Mucosa of stomach (tissue), 1 donor: ENCODE results near the gene ARL14EP.

Source experiments
- H3K27me3 ChIP-seq: one replicate; pipeline ENCODE4 v1.7.0; 2013; ENCODE audit warnings: mild to moderate bottlenecking, low read length; ENCODE audit not compliant: control insufficient read depth, insufficient read depth
- H3K36me3 ChIP-seq: one replicate; pipeline ENCODE4 v1.7.0; 2013; ENCODE audit warnings: low read length; ENCODE audit not compliant: control insufficient read depth, insufficient read depth
- H3K4me1 ChIP-seq: one replicate; pipeline ENCODE4 v1.7.0; 2013; ENCODE audit warnings: mild to moderate bottlenecking, low read length; ENCODE audit not compliant: control insufficient read depth, insufficient read depth
- H3K4me3 ChIP-seq: one replicate; pipeline ENCODE4 v1.7.0; 2013; ENCODE audit warnings: low read length
- H3K9ac ChIP-seq: one replicate; pipeline ENCODE4 v1.7.0; 2013; ENCODE audit warnings: mild to moderate bottlenecking, low read length, moderate library complexity
- H3K9me3 ChIP-seq: one replicate; pipeline ENCODE4 v1.7.0; 2013; ENCODE audit warnings: mild to moderate bottlenecking, low read length, moderate library complexity; ENCODE audit not compliant: control insufficient read depth
- donor health status: Pancreatic carcinoma.

Gene ARL14EP

DNA sequence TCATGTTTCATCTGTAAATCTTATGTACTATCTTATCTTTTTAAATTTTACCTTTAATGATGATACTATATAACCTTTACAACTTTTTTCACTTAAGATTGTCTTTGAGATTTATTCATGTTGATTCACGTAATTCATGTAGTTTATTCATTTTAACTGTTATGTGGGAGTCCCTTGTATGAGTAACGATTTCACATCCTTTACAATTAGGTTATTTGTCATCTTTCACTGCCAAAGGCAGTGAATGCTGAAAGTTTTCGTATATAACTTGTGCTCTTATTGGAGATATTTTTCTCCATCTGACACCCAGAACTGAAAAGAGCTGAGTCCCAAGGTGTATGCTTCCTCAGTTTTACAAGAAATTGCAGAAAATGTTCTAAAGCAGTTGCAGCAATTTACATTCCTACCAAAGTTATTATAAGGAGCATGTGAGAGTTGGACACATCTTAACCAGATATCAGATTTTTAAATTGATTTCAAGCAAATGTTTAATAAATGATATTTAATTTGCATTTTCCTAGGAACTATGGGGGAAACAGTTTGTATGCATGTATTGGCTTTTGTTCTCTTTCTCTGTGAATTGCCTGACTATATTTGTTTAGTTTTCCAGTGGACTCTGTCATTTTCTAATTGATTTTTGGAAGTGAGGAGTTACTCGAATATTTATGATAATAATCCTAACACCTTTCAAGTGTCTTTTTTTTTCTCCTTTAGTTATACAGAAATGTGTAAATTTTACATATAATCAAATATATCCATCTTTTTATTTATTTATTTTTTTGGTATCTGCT lies 6.4 kb downstream of the ARL14EP start:
- Histone ChIP-seq H3K9me3 (no peaks in the 10 kb centered on the region), H3K36me3 (no peaks in the 10 kb centered on the region), H3K4me3 (no peak overlapping the region), H3K27me3 (no peaks in the 10 kb centered on the region), H3K4me1 (no peaks in the 10 kb centered on the region), H3K9ac (no peak overlapping the region)

DNA sequence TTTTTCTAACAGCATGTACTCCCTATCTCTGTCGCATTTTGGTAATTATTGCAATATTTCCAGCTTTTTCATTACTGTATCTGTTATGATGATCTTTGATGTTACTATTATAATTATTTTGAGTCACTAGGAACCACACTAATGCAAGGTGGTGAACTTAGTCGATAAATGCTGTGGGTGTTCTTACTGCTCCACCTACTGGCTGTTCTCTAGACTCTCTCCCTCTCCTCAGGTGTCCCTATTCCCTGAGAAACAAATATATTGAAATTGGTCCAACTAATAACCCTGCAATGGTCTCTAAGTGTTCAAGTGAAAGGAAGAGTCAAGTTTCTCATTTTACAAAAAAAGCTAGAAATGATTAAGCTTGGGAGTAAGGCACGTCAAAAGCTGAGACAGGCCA lies 10.5 kb downstream of the ARL14EP start:
- Histone ChIP-seq H3K9me3 (no peaks in the 10 kb centered on the region), H3K4me3 (no peak overlapping the region), H3K36me3 (no peaks in the 10 kb centered on the region), H3K27me3 (no peaks in the 10 kb centered on the region), H3K4me1 (no peaks in the 10 kb centered on the region), H3K9ac (no peak overlapping the region)

DNA sequence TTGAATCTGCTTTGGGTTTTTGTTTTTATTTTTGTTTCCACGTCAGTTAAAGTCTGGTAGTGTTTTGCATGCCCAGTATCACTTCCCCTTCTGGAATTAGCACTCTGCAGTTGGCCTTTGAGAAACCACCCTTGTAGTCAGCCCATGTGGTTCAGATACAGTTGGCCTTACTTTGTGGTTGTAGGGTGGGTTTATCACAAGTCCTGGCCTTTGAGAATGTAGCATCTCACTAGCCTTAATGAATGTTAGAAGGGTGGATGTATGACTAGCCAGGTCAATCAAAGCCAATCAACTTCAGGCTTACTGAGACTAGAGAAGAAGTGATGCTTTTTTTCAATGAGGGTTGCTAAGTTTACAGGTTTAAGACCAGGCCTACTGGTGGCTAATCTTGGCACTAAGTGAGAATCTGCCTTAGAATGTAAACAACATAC lies 19.8 kb downstream of the ARL14EP start:
- Histone ChIP-seq H3K9ac (no peak overlapping the region), H3K4me3 (no peak overlapping the region), H3K27me3 (no peaks in the 10 kb centered on the region), H3K4me1 (no peaks in the 10 kb centered on the region), H3K9me3 (no peaks in the 10 kb centered on the region), H3K36me3 (no peaks in the 10 kb centered on the region)

DNA sequence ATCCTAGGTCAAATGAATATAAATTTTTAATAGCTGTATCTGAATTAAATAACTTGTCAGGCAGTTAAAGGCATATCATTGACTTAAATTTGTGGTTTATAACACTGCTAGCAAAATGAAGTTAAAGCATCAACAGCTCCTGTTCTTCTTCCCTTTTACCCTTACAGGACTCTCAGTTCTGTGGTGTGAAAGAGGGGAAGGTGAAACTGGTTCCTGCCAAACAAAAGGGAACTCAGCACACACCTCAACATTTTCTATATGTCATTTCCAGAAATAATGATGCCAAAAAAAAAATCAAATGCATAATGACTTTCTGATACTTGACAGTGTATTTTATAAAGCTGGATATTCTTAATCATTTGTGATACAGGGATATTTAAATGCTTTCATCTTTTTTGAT lies 21.2 kb downstream of the ARL14EP start:
- Histone ChIP-seq H3K4me1 (no peaks in the 10 kb centered on the region), H3K4me3 (no peak overlapping the region), H3K9me3 (no peaks in the 10 kb centered on the region), H3K9ac (no peak overlapping the region), H3K27me3 (no peaks in the 10 kb centered on the region), H3K36me3 (no peaks in the 10 kb centered on the region)

DNA sequence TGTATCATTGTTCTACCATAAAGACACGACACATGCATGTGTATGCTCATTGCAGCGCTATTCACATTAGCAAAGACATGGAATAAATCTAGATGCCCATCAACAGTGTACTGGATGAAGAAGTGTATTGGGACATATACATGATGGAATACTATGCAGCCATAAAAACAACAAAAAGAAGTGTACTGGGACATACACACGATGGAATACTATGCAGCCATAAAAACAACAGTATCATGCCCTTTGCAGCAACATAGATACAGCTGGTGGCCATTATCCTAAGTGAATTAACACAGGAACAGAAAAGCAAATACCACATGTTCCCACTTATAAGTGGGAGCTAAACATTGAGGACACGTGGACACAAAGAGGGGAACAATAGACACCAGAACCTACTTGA lies 22.7 kb downstream of the ARL14EP start:
- Histone ChIP-seq H3K4me3 (no peak overlapping the region), H3K9ac (no peak overlapping the region), H3K36me3 (no peaks in the 10 kb centered on the region), H3K4me1 (no peaks in the 10 kb centered on the region), H3K9me3 (no peaks in the 10 kb centered on the region), H3K27me3 (no peaks in the 10 kb centered on the region)

DNA sequence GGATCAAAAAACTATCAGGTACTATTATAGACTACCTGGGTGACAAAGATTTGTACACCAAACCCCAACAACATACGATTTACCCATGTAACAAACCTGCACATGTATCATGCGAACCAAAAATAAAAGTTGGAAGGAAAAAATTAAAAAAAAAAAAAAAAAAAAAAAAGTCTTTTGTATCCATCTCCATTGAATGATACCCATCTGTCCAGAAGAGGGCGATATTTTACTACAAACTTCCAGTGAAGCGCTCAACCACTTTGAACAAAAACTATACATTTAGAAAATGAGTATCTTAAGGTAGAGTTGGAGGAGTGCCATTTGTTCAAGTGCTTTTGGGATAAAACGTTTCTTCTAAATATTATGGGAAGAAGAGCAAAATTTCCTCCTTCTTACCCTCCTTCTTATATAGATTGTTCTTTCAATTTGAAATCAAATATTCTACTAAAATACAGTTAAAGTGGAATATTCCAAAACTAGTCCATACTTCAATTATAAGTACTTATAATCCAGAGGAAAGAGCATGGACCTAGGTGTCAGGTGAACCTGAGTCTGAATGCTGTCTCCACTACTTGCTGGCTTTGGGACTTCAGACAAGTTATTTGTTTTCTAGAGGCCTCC lies 23.3 kb downstream of the ARL14EP start:
- no peaks in the 10 kb centered on the region for H3K4me1 ChIP-seq
- no peaks in the 10 kb centered on the region for H3K9me3 ChIP-seq
- H3K27me3 ChIP-seq = no peaks in the 10 kb centered on the region
- no peak overlapping the region for H3K9ac ChIP-seq
- H3K4me3 ChIP-seq = no peak overlapping the region
- no peaks in the 10 kb centered on the region for H3K36me3 ChIP-seq

DNA sequence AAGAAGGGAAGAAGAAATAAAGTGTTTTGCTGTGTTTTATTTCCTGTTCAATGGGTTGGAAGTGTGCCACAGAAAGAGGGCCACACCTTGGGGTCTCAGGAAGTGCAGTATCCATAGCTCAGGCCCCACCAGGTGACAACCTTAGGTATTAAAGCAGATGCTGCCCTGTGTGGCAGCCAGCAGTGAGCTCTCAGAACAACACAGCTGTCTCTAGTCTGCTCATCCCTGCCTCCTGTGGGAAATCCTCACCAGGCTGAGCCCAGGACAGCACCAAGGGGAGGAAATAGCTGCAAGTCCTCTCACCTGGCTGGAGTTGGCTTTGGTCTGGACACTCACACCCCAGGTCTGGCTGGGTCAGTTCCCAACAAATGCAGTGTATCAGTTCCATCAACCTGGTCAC lies 25.1 kb downstream of the ARL14EP start:
- no peaks in the 10 kb centered on the region for H3K27me3 ChIP-seq
- H3K4me1 ChIP-seq = no peaks in the 10 kb centered on the region
- no peaks in the 10 kb centered on the region for H3K9me3 ChIP-seq
- no peak overlapping the region for H3K4me3 ChIP-seq
- H3K36me3 ChIP-seq = no peaks in the 10 kb centered on the region
- no peak overlapping the region for H3K9ac ChIP-seq

DNA sequence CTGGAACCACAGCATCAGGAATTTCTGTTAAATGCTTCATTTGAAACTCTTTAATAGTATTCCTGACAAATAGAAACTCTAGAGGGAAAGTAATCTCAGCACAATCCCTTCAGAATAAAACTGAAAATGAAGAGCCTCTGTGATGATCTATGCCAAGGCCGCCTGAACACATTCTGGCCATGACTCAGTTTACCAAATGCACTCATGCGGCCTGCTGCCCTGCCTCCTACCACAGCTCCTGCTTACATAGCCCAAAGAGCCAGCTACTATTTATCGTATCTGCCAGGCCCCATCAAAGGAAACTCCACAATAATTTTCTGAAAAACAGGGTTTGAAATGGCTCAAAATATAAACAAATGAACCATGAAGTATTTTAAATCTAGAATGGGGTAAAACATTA lies 27.0 kb downstream of the ARL14EP start:
- Histone ChIP-seq H3K27me3 (no peaks in the 10 kb centered on the region), H3K4me3 (no peak overlapping the region), H3K9ac (no peak overlapping the region), H3K4me1 (no peaks in the 10 kb centered on the region), H3K36me3 (no peaks in the 10 kb centered on the region), H3K9me3 (no peaks in the 10 kb centered on the region)

DNA sequence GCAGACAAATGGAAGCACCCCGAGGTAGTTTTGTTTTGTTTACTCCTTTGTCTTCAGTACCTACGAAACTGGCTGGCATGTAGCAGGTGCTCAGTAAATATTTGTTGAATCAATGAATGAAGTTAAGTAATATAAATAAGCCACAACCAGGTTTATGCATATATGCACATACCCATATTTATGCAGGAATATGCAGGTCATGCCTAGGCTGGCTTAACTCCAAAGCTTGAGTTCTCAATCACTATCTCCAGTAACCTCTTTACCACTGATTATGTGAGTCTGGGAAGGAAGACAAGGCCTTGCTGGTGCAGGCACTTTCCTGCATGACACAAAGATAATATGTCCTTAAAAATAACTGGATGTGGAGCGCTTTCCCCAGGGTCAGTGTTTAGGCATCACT lies 27.5 kb downstream of the ARL14EP start:
- no peaks in the 10 kb centered on the region for H3K36me3 ChIP-seq
- H3K27me3 ChIP-seq = no peaks in the 10 kb centered on the region
- H3K4me3 ChIP-seq = no peak overlapping the region
- H3K9ac ChIP-seq = no peak overlapping the region
- no peaks in the 10 kb centered on the region for H3K4me1 ChIP-seq
- H3K9me3 ChIP-seq = no peaks in the 10 kb centered on the region

DNA sequence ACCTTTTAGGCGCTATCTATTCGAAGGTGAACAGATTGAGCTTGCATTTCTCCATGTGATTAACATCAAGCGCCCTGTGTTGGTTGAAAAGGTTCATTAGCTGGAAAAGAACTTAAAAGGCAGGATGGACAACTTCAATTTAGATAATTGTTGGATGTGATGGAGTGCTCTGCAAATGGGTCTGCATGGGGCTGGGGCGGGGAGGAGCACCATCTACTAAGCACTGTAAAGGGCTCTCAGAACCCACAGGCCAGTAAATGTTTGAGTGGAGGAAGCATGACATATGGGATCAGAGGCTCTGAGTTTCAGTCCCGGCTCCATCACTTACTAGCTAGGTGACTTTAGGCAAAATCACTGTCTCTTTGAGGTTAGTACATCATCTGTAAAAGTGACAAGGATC lies 28.2 kb downstream of the ARL14EP start:
- Histone ChIP-seq H3K9me3 (no peaks in the 10 kb centered on the region), H3K4me1 (no peaks in the 10 kb centered on the region), H3K36me3 (no peaks in the 10 kb centered on the region), H3K27me3 (no peaks in the 10 kb centered on the region), H3K9ac (no peak overlapping the region), H3K4me3 (no peak overlapping the region)

DNA sequence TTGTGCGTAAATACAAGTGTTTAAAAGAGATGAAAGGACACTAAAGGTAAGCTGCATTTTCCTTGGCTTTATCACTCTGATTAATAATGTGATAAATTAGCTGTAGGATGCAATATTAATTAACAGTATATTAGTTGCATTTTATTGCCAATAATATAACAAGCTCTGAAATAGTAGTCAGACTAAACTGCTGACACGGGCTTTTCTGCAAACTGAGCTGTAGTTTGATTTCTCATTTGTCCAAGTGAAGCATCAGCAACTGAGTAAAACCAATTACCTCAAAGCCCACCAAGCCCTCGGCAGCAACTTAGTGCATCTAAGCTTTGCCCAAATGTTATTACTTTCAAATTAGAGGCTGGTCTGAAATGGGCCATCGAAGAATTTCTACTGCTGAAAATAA lies 33.5 kb downstream of the ARL14EP start:
- Histone ChIP-seq H3K9me3 (no peaks in the 10 kb centered on the region), H3K4me1 (no peaks in the 10 kb centered on the region), H3K36me3 (no peaks in the 10 kb centered on the region), H3K27me3 (no peaks in the 10 kb centered on the region), H3K4me3 (no peak overlapping the region), H3K9ac (no peak overlapping the region)

DNA sequence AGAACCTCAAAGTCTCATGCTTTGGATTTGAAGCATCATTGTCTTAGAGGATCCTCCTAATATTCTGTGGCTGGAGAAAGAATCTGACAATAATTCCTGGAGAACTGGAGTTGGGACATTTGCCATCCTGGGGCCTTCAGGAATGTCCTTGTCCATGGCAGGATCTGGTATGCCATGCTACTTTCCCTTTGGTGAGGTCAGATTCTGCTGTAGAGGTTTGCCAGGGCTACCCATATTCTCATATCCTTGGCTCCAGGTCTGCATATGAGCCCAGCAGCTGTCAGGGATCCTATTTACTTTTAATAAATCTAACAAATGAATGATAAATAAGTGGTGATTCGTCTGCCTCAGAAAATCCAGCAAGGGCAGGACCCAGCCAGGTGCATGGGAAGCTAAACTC lies 35.0 kb downstream of the ARL14EP start:
- H3K4me1 ChIP-seq = no peaks in the 10 kb centered on the region
- H3K27me3 ChIP-seq = no peaks in the 10 kb centered on the region
- H3K9ac ChIP-seq = no peak overlapping the region
- no peaks in the 10 kb centered on the region for H3K36me3 ChIP-seq
- no peak overlapping the region for H3K4me3 ChIP-seq
- no peaks in the 10 kb centered on the region for H3K9me3 ChIP-seq
